NCI-H82 treated with DMSO at 0.1 percent for 48 hours (cell line): ENCODE results near the gene ANKRD53.
A peak's percentile ranks its signal among the peaks of the same experiment; 100 is the strongest.

Experiments used
- DNase-seq: peaks from one replicate; lab custom pipeline; 2025; ENCODE audit not compliant: unreplicated experiment; lab: John Stamatoyannopoulos, UW

Gene ANKRD53

DNA sequence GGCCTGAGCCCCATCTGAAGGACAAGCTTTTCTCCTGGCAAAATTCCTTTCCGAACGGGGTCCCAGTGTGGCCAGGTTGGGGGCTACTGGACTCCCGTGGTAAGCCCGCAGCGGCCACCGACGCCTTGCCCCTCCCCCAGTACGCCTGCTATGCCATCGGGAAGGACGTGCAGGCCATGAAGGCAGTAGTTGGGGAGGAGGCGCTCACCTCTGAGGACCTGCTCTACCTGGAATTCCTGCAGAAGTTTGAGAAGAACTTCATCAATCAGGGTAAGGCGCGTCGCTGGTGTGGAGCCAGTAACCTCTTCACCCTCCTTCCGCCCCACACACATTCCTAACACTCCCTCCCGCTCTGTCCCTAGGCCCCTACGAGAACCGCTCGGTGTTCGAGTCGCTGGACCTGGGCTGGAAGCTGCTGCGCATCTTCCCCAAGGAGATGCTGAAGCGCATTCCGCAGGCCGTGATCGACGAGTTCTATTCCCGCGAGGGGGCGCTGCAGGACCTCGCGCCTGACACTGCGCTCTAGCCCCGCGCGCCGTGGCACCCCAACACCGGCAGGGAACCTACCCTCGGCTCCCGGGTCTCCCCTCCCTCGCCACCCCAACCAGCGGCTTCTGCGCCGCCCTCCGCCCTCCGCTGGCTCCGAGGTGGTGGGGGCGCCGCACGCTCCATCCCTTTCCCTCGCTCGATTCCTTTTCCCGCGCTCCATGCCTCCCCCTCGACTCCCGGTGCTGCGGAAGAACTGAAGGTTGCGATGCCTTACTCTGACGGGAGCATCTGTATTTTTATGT, 13.6 kb upstream of the ANKRD53 start:
- DNase-seq = no peak

DNA sequence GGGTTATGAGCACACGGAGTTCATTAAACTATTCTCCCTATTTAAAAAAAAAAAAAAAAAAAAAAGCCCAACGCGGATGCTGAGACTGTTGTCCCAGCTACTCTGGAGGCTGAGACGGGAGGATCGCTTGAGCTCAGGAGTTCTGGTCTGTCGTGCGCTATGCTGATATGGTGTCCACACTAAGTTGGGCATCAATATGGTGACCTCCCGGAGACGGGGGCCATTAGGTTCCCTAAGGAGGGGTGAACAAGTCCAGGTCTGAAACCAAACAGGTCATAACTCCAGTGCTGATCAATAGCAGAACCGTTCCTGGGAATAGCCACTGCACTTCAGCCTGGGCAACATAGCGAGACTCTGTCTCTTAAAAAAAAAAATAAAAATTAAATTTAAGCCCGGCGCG, 12.9 kb upstream of the ANKRD53 start:
- no peak for DNase-seq

DNA sequence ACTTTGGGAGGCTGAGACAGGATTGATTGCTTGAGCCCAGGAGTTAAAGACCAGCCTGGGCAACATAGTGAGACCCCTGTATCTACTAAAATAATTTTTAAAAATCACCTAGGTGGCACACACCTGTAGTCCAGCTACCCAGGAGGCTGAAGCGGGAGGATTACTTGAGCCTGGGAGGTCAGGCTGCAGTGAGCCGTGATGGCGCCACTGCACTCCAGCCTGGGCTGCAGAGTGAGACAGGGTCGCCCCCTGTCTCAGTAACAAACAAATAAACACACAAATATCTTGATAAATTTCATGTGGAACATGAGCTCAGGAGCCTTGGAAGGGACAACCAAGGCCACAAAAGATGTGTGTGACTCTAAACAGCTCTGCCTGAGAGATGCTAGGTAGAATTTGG, 11.7 kb upstream of the ANKRD53 start:
- DNase-seq = no peak

DNA sequence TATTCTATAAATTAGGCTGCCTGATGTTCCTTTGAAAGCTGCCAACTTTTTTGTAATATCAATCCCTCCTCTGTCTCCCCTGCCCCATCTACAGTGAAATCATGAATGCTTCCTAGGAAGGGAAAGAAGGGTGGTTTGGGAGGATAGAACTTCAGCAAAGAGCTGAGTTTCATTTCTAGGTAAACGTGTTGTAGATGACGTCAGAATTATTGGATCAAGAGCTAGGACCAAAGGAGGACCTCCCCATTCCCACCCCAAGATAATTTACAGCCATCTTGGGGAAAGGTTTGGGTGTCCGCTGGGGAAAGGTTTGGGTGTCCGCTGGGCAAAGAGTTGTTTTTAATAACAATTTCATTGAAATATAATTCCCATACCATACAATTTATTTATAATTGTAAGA, 11.2 kb upstream of the ANKRD53 start:
- DNase-seq = no peak

DNA sequence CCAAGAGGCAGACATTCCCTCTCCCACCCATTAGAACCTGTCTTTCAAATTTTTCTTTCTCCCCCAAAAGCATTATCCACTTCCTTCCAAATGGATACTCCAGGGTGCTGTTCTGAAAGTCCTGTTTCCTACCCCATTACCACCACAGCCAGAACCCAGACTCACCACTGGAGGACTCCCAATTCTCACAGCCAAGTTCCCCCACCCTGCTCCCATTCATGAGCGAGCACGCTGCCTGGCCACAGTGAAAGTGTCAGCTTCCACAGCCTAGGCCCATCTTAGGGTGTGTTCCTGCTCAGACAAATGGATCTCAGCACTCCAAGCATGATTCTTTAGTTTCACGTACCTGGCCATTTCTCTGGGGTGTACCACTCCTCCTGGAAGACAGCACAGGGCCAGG, 3.8 kb upstream of the ANKRD53 start:
- no peak for DNase-seq

DNA sequence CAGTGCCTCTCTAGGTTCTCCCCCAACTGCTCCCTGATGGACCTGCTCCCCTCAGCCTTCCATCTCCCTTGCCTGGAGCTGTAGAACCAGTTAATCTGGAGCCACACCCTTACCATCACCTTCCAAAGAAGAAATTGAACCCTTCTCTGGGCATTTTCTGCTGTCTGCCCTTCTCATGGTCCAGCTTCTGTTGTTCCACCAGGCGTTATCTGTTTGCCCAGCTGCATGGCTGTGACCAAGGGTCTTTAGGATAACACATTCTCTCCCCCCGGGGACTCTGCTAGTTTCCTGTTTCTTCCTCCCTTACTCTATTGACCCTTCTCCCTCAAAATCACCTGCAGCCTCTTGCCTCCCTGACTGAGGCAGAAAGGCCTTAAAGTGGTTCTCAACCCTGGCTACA, 3.2 kb upstream of the ANKRD53 start:
- no peak for DNase-seq

DNA sequence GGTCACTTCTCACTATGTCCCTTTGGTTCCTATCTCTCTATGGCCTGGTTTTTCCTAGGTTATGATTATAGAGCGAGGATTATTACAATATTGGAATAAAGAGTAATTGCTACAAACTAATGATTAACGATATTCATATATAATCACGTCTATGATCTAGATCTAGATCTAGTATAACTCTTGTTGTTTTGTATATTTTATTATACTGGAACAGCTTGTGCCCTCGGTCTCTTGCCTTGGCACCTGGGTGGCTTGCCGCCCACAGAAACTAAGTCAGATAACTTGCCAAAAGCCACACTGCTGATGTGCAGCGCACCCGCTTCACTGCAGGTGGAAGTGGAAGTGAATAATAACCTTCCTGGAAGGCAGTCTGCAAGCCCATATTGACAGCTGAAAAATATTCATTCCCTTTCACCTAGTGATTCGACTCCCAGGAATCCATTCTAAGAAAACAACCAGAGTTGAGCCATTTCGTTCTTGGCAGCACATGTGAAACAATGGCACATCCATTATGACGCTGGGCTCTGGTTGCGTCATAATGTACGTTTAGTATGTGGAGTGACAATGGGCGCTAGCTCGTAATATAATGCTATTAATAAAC, 725 bp upstream of the ANKRD53 start:
- DNase-seq = no peak

DNA sequence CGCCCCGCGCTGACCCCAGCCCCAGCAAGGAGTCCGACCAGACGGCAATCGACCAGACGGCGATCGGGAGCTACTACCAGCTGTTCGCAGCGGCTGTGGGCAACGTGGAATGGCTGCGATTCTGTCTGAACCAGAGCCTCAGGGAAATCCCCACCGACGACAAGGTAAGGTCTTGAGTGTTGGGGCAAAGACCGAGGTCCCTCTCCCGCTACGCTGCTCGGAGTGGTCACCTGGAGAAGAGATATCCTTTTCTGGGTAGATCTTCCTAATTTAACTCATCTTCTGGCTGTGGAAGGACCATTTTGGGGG, 704 bp downstream of the ANKRD53 start:
- no peak for DNase-seq

DNA sequence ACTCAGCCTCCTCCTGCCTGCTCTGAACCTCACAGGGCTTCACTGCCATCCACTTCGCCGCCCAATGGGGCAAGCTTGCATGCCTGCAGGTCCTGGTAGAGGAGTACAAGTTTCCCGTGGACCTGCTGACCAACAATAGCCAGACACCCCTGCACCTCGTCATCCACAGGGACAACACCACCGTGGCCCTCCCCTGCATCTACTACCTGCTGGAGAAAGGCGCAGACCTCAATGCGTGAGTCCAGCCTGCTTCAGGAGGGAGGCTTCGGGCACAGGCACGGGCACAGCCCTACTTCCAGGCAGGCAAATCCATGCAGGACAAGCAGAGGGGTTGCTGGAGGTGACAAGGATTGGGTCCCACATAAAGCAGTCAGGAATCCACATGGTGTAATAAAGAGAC, 1.2 kb downstream of the ANKRD53 start:
- DNase-seq = no peak

DNA sequence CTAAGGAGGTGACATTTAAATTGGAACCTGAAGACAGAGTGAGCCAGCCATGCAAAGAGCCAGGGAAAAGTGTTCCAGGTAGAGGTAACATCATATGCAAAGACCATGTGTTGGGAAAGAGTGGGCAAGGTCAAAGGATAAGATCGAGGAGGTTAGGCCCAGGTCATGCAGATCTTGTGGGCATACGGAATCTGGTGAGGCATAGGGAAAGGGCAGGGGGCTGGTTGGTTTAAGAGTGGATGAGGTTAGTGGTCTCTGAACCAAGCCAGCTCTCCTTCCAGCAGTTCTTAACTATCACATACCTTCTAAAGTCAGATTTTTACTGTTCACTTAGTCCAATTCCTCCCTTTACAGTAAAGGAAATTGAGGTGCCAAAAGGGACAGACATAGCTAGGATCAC, 3.0 kb downstream of the ANKRD53 start:
- DNase-seq = no peak

DNA sequence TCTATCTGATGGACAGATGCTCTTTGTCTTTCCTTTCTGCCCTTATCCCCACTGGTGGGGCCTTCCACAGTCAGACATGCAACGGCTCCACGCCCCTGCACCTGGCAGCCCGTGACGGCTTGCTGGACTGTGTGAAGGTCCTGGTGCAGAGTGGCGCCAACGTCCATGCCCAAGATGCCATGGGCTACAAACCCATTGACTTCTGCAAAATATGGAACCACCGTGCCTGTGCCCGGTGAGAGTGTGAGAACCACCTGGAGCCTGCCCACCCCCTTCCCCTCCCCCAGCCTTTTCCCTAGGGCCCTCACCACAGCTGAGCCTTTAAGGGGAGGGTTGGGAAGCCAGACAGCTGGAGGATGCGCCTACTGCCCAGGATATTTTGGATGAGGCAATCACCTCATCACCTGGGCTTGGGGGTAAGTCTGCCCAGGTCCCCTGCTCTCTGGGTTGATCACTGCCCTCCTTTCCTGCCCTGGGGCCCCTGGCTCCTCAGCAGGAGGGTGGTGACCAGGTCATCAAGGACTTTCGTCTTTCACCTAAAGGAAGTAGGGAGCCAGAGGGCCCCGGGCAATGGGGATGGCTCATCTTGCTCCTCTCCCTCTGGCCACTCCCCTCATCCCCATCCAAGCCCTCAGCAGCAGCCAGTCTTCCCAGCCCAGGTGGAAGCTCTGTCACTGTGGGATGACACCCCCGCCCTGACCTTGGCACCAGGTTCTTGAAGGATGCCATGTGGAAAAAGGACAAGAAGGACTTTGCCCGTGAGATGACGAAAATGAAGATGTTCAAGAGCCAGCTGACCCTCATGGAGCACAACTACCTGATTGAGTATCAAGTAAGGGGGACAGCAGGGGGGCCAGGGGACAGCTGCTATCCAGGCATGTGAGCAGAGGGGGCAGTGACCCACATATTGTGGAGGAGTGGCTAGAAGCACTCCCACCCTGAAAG, 3.7 kb downstream of the ANKRD53 start:
- DNase-seq = no peak

DNA sequence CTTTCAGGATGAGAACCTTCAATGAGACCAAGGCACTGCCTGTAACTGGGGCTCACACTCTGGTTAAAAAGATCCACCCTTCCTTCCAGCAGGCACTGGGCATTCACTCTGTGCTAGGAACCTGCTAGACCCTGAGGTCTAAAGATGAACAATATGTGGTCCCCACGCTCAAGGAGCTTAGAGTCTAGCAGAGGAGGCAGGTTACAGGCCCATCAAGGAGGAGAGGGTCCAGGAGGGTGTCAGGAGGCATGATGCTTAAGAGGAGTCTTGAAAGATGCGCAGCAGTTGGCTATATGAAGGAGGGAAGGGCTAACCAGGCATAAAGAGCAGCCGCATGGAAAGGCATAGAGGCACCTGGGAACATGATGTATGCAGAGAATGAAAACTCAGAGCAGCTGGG, 4.5 kb downstream of the ANKRD53 start:
- no peak for DNase-seq

DNA sequence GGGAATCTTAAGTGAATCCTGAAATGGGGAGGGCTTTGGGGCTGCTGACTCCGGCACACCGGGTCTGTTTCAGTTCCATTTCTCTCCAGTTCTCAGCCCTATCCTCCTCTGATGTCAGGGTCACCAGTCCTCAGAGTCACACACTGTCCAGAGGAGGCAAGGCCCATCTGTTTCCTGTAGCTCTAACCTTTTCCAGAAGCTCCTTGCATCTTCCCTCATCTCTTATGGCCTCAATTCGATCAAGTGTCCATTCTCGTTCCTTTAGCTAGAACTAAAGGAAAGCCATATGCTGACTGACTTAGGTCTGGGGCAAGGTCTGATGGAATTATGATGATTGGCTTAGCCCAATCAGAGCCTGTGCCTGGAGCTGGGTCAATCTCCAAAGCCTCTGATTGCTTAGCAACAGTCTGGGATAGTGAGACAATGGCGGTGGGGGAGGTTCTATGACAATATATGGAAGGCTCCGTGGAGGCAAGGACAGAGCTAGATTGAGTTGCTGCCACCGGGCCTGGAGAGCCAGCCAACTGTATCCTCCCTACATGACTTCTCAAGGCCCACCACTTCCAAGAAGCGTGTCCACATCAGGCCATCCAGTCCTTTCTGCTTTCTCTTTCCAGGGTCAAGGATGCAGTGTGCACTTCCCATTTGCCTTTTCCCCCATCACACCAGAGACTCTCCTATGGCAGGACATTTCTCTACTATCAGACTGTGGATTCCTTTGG, 5.2 kb downstream of the ANKRD53 start:
- peak; percentile 77 for DNase-seq

DNA sequence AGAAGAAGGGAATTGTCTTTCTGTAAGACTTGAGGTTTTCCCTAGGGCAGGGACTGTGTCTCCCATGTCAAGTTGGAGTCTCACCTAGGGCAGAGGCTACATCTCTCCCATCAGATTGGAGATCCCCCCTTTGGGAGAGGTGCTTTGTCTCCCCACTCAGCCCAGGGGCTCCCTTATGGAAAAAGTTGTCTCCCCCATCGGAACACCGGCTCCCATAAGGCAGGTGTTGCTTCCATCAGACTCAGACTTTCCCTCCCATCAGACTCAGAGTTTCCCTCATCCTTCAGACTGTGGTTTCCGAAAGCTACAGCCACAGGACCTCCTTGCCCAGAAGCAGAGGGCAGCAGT, 5.8 kb downstream of the ANKRD53 start:
- DNase-seq = no peak

DNA sequence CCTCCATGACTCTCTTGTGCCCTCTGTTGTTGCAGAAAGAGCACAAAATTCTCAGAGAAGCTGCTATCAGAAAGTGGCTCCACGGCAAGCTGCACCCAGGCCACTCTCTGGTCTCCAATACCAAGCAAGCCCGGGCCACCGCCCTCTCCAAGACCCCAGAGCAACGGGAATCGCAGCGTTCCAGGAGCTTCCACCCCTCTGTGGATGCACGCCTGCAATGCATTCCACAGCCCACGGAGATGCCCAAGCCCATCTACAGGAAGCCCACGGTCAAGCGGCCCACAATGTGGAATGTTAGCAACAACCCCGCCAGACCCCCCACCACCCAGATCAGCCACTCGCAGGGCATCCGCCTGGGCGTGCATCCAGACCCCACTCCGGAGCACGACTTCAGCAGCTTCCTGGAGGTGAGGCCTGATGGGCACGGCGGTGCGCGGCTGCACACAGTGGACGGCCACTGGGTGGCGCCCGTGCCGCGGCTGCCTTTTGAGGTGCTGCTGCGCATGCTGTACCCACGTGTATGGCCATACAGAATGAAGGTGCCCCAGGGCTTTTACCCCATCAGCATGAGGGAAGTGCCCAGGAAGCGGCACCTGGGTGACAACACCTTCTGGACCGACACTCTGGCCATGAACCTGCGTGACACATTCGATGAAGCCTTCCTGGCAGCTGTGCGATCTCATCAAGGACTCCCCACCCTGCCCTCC, 6.3 kb downstream of the ANKRD53 start:
- no peak for DNase-seq

DNA sequence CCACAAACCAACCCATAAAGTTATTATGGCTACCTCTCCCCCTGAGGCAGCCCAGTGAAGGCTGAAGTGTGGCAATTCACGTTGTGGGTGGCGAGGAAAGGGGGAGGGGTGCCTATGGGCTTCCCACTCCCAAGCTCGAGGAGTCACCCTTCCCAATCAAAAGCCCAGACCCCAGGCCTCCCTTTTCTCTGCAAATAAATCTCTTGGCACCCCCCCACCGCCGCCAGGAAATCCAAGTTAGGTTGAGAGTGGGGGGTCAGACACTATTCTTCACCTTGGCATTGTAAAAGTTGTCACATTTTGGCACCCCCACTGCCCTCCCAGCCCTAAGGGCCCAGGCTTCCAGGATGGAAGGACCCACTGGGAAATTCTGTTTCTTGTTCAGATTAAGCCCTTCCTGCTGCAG, 6.9 kb downstream of the ANKRD53 start:
- DNase-seq = no peak

DNA sequence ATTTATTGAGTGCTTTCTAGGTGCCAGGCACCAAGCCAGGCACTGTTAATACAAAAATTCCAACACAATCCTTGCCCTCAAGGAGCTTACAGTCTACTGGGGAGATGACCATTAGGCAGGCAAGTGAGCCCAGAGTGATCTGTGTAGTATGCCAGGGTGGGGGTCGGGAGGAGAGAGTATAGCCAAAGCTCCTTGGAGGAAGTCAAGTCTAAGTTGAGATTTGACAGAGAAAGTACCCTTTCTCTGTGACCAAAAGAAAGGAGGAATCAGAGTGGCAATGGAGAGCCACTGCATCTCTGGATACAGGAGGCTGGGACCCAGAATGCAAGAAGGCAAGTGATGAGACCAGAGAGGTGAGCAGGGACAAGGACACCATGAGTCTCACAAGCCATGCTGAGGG, 7.5 kb downstream of the ANKRD53 start:
- no peak for DNase-seq

DNA sequence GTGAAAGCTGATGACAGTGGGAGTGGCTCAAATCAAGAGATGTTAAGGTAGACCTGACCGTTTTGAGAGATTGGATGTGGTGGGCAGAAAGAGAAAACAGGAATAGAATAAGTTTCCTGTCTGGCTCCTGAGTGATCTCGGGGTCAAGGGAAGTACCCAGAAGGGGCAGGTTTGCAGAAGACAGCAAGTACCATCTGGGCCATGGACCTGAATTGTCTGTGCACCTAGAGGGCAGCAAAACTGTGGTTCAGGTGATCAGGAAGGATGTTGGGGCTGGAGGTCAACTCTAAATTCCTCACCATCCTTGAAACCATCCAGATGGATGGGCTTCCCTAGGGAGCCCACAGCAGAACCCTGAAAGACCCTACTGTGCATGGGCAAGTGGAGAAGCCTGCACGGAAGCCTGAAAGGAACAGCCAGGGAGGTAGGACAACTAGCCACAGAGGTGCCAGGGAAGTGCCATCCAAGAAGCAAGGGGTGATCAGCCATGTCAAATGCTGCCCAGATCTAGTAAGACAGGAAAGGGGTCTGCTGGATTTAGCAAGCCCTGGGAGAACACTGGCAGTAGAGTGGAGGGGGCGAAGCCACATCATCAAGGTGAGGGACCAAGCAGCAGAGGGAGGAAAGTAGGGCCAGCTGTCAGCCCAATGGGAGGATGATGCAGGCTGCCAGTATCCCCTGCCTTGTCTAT, 8.2 kb downstream of the ANKRD53 start:
- no peak for DNase-seq

DNA sequence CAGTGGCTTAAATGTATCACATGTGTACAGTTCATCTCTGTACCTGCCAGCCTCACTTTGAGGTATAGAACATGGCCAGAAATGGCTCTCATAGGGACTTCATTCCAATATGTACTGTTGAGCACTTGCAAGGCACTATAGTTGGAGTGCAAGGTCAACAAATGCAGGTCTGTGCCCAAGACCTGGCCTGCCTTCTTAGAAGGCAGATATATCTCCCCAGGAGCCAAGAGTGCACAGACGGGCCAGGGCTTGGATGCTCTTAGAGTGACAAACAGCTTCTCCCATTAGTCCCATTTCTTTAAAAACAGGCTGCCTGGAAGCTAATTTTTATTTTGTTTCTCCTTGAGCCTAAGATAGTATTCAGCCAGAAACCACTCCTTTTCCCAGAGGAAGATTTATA, 9.0 kb downstream of the ANKRD53 start:
- no peak for DNase-seq

DNA sequence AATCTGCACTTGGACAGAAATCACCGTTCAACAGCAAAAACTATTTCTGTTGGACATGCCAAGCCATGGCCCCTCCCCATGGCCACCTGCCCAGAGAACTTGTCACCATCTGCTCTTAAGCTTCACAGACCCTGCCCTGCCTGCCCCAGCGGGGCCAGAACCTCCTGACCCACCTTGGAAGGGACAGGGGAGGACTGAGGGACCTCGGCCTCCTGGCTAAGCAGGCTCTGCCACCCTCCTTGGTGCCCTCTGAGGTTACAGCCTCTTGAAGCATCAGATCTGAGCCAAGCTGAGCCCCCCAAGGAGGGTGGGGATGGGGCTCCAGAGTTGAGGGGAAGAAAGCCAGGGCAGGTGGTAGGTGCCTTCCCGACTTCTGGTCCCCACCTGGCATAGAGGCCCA, 9.7 kb downstream of the ANKRD53 start:
- no peak for DNase-seq
